HCT116 (cell line): ENCODE data around the gene RMDN3. TPM values are rescaled to one million over a fixed set of nuclear protein-coding genes. Genes with fewer than 3 reads are reported as not detected.

Experiments used
- ATAC-seq: fragments of 200-7000 bp; cut with Tn5 transposase; 2 replicates; pipeline ENCODE4 v1.9.1; 2020; ENCODE audit warnings: mild to moderate bottlenecking, moderate library complexity
- BruUV-seq: library from RNA; stranded (reverse); fragments of 400-500 nt; replicated peaks from 2 replicates; lab custom pipeline; 2021; lab: Mats Ljungman, UMichigan
- CTCF ChIA-PET: fragments of 300-600 bp; sonication (Branson Sonifier 250); formaldehyde crosslinking; loops from one replicate; lab custom pipeline; 2021; ENCODE audit warnings: antibody characterized with exemption; lab: Charles Lee
- POLR2A ChIA-PET: fragments of 300-600, 350-600 bp; sonication (Branson Sonifier 250); formaldehyde crosslinking; loops from one replicate; lab custom pipeline; 2021; ENCODE audit warnings: antibody characterized with exemption; lab: Charles Lee
- RAD21 ChIA-PET, 2 experiments: fragments of 300-600 bp; sonication (Branson Sonifier 250); formaldehyde crosslinking; loops; one replicate each; lab custom pipeline; 2023; ENCODE audit warnings: low total read pairs in 2 of 2; ENCODE audit not compliant: uncharacterized antibody in 2 of 2, unreplicated experiment in 2 of 2, low non-redundant PET in 1 of 2; lab: Charles Lee
- DNase-seq: peaks from one replicate; pipeline ENCODE4 v3.0.0-alpha.2; 2010; ENCODE audit warnings: low read depth, low spot score
- H2AFZ ChIP-seq: fragments of 200-600 bp; shearing (Covaris generic), sonication (generic); 2 replicates; pipeline ENCODE4 v1.6.1; 2017; ENCODE audit warnings: low read depth, mixed run types, mixed read lengths, antibody characterized with exemption, low read length; ENCODE audit not compliant: poor library complexity, severe bottlenecking
- H3K27ac ChIP-seq: 2 replicates; pipeline ENCODE4 v1.5.1; 2012; ENCODE audit warnings: low read depth, low read length
- H3K27me3 ChIP-seq: fragments of 200-600 bp; sonication (generic); 2 replicates; pipeline ENCODE4 v1.6.1; 2016; ENCODE audit warnings: mixed run types, low read length, mixed read lengths; ENCODE audit not compliant: insufficient read depth
- H3K36me3 ChIP-seq, 2 experiments: fragments of 200-500 bp in 1 of 2; fragments of 200-600 bp in 1 of 2; sonication (Bioruptor generic) in 1 of 2; sonication (generic) in 1 of 2; 2 replicates each; pipeline versions ENCODE4 v1.5.1 to v1.6.1; 2014 to 2016; ENCODE audit warnings: low read length in 2 of 2, inconsistent platforms in 1 of 2, mixed read lengths in 1 of 2, mixed run types in 1 of 2; ENCODE audit not compliant: insufficient read depth in 2 of 2, control insufficient read depth in 1 of 2
- H3K4me1 ChIP-seq, 2 experiments: fragments of 200-600 bp in 1 of 2; sonication (generic) in 1 of 2; 2 replicates each; pipeline versions ENCODE4 v1.5.1 to v1.6.1; 2012 to 2017; ENCODE audit warnings: low read length in 2 of 2, inconsistent platforms in 1 of 2, mild to moderate bottlenecking in 1 of 2, mixed read lengths in 1 of 2, mixed run types in 1 of 2, moderate library complexity in 1 of 2; ENCODE audit not compliant: insufficient read depth in 2 of 2, control insufficient read depth in 1 of 2
- H3K4me2 ChIP-seq: fragments of 200-600 bp; sonication (generic); 2 replicates; pipeline ENCODE4 v1.6.1; 2017; ENCODE audit warnings: mixed run types, low read length, mixed read lengths
- H3K4me3 ChIP-seq, 2 experiments: fragments of 200-600 bp in 1 of 2; sonication (generic) in 1 of 2; replicated peaks in 1 of 2; 2 replicates each; pipeline ENCODE4 v1.5.1; 2011 to 2016; ENCODE audit warnings: low read length in 2 of 2, control low read depth in 1 of 2, low read depth in 1 of 2, mild to moderate bottlenecking in 1 of 2, mixed read lengths in 1 of 2, mixed run types in 1 of 2
- H3K79me2 ChIP-seq: fragments of 200-600 bp; sonication (generic); 2 replicates; pipeline ENCODE4 v1.6.1; 2017; ENCODE audit warnings: mild to moderate bottlenecking, mixed run types, low read length, moderate library complexity, mixed read lengths; ENCODE audit not compliant: insufficient read depth
- H3K9ac ChIP-seq: fragments of 200-600 bp; sonication (generic); 2 replicates; pipeline ENCODE4 v1.6.1; 2016; ENCODE audit warnings: low read length, mixed read lengths
- H3K9me2 ChIP-seq: fragments of 200-600 bp; sonication (generic), shearing (Covaris generic); 2 replicates; pipeline ENCODE4 v1.6.1; 2017; ENCODE audit warnings: mixed run types, mild to moderate bottlenecking, moderate library complexity; ENCODE audit not compliant: insufficient read depth
- H3K9me3 ChIP-seq, 2 experiments: fragments of 200-500 bp in 1 of 2; fragments of 200-600 bp in 1 of 2; sonication (Bioruptor generic) in 1 of 2; sonication (generic) in 1 of 2; 2 replicates each; pipeline ENCODE4 v1.6.1; 2014 to 2017; ENCODE audit warnings: low read length in 2 of 2, mixed read lengths in 2 of 2, inconsistent platforms in 1 of 2, low read depth in 1 of 2, mild to moderate bottlenecking in 1 of 2, mixed run types in 1 of 2, moderate library complexity in 1 of 2; ENCODE audit not compliant: control insufficient read depth in 1 of 2, insufficient read depth in 1 of 2
- H4K20me1 ChIP-seq: fragments of 200-600 bp; sonication (generic), shearing (Covaris generic); 2 replicates; pipeline ENCODE4 v1.6.1; 2017; ENCODE audit warnings: mixed run types, mild to moderate bottlenecking, moderate library complexity; ENCODE audit not compliant: insufficient read depth
- CEBPB ChIP-seq: IDR thresholded peaks from 2 replicates; pipeline ENCODE4 v1.6.1; 2012; ENCODE audit warnings: low read depth
- EGR1 ChIP-seq: IDR thresholded peaks from 2 replicates; pipeline ENCODE4 v1.6.1; 2012; ENCODE audit warnings: low read depth
- ELF1 ChIP-seq: IDR thresholded peaks from 2 replicates; pipeline ENCODE4 v1.6.1; 2012; ENCODE audit warnings: low read depth, borderline replicate concordance
- EZH2 ChIP-seq: fragments of 200-600 bp; sonication (generic); IDR thresholded peaks from 2 replicates; pipeline ENCODE4 v1.6.1; 2017; ENCODE audit warnings: antibody characterized with exemption, mixed run types
- JUND ChIP-seq: IDR thresholded peaks from 2 replicates; pipeline ENCODE4 v1.6.1; 2012
- POLR2A ChIP-seq: IDR thresholded peaks from 2 replicates; pipeline ENCODE4 v1.7.0; 2011; ENCODE audit warnings: borderline replicate concordance; ENCODE audit not compliant: insufficient read depth, insufficient read length; ENCODE audit errors: extremely low read depth
- POLR2AphosphoS5 ChIP-seq: IDR thresholded peaks from 2 replicates; pipeline ENCODE4 v1.6.1; 2011; ENCODE audit warnings: mild to moderate bottlenecking, low read depth, low read length, moderate library complexity
- RAD21 ChIP-seq: IDR thresholded peaks from 2 replicates; pipeline ENCODE4 v1.6.1; 2012; ENCODE audit warnings: low read depth, mild to moderate bottlenecking
- REST ChIP-seq: IDR thresholded peaks from 2 replicates; pipeline ENCODE4 v1.6.1; 2012; ENCODE audit warnings: low read depth
- SIN3A ChIP-seq: IDR thresholded peaks from 2 replicates; pipeline ENCODE4 v1.6.1; 2012; ENCODE audit warnings: low read depth
- ZFX ChIP-seq: fragments of 450-650 bp; IDR thresholded peaks from 2 replicates; pipeline ENCODE4 v1.6.1; 2017
- ZNF274 ChIP-seq: fragments of 200-500 bp; sonication (Bioruptor generic); IDR thresholded peaks from 2 replicates; pipeline ENCODE4 v1.6.1; 2014; ENCODE audit warnings: mild to moderate bottlenecking, low read depth, low read length, inconsistent platforms
- intact Hi-C: fragments of 100-400 bp; cut with micrococcal nuclease; formaldehyde crosslinking; loops from 2 replicates; pipeline ENCODE4 v1.10.0; 2022
- total RNA-seq: library from RNA; stranded (reverse); gene quantifications from one replicate; pipeline ENCODE4 v1.2.1, GENCODE V29; 2021; ENCODE audit not compliant: unreplicated experiment

Gene RMDN3
- total RNA-seq, 1 experiment from 2014 or later: 21.5 TPM

- intact Hi-C loops: no loop called here
- H3K4me1 ChIP-seq: peaks cover 32 to 74% of the 10 kb centered on the region in 2 experiments
- ChIA-PET POLR2A (no interaction called here), CTCF (interaction anchor here (1.7 kb wide), 1 partner anchor 128 kb away, joined by 4 read pairs; the partner anchor contains the start of gene VPS18), RAD21 (no interaction called here)
- H3K9ac ChIP-seq: no peak overlapping the region
- no peaks in the 10 kb centered on the region for H3K27me3 ChIP-seq
- no peak overlapping the region for H3K27ac ChIP-seq
- no peaks in the 10 kb centered on the region for H3K9me2 ChIP-seq
- no peak overlapping the region for H3K4me3 ChIP-seq
- H3K9me3 ChIP-seq: no peaks in the 10 kb centered on the region
- H3K79me2 ChIP-seq: no peaks in the 10 kb centered on the region
- no peak for DNase-seq
- no peaks in the 10 kb centered on the region; a peak in 1 of 4 replicates for H3K36me3 ChIP-seq
- H4K20me1 ChIP-seq: no peaks in the 10 kb centered on the region
- H2AFZ ChIP-seq: no peak overlapping the region
- H3K4me2 ChIP-seq: no peak overlapping the region
- no peak for TF ChIP-seq EZH2
- TF ChIP-seq CEBPB: no peak
- no peak for TF ChIP-seq POLR2A
- TF ChIP-seq ZFX: no peak
- no peak for TF ChIP-seq ZNF274
- TF ChIP-seq, all 23 proteins: peak for 0
- ATAC-seq: no peak
- no TSS peak for BruUV-seq
Measured at GRCh38 chr15:40766194-40766815, 11.3 kb upstream of the RMDN3 start.

GRCh38 chr15:40764629-40765103 lies 9.6 kb upstream of the RMDN3 start:
- Histone ChIP-seq H3K4me3 (no peak overlapping the region), H3K4me2 (peak overlapping the region; percentile 81), H3K4me1 (peaks cover 29 to 62% of the 10 kb centered on the region in 2 experiments), H3K79me2 (no peaks in the 10 kb centered on the region)
- no peak for DNase-seq
- BruUV-seq: no TSS peak
- ChIA-PET RAD21 (no interaction called here), CTCF (no interaction called here)
- no peak for TF ChIP-seq JUND
- TF ChIP-seq EZH2: no peak
- TF ChIP-seq ELF1: no peak
- TF ChIP-seq SIN3A: no peak
- no peak for TF ChIP-seq POLR2AphosphoS5
- no peak for TF ChIP-seq REST
- TF ChIP-seq RAD21: no peak
- no peak for TF ChIP-seq EGR1
- TF ChIP-seq, all 23 proteins: peak for 0
- intact Hi-C loops: no loop called here
- Histone ChIP-seq H3K9me3 (no peaks in the 10 kb centered on the region), H3K27ac (no peak overlapping the region; the same call in 1 of the 2 replicates), H2AFZ (no peak overlapping the region), H3K36me3 (no peaks in the 10 kb centered on the region), H3K27me3 (no peaks in the 10 kb centered on the region), H3K9ac (no peak overlapping the region), H4K20me1 (no peaks in the 10 kb centered on the region), H3K9me2 (no peaks in the 10 kb centered on the region)
- ATAC-seq: no peak
- POLR2A ChIA-PET: no interaction called here
